GM18951 (cell line): ENCODE results near the gene ABCA4.
"Not testable (repeated sequence)": the region's sequence is repeated elsewhere in the genome, so short reads cannot be mapped to it uniquely, and the experiment has no call there.

Experiments used
- POLR2A ChIP-seq: IDR thresholded peaks from 4 replicates; pipeline ENCODE4 v1.6.1; 2011; ENCODE audit warnings: mild to moderate bottlenecking; ENCODE audit not compliant: insufficient read length, insufficient read depth; ENCODE audit errors: extremely low read depth
- in situ Hi-C: fragments of 300-500 bp; cut with MboI; formaldehyde crosslinking; loops from one replicate; pipeline ENCODE4 v1.12.0; 2022; ENCODE audit warnings: low sequenced_read_pairs, mixed read lengths, inconsistent platforms; ENCODE audit not compliant: unreplicated experiment

The ABCA4 gene

GRCh38 chr1:93961906-93962305 is 159.0 kb downstream of the ABCA4 start:
- no peak for TF ChIP-seq POLR2A
- in situ Hi-C loops = no loop called here

GRCh38 chr1:93961443-93961842 is 159.5 kb downstream of the ABCA4 start:
- in situ Hi-C loops = no loop called here
- no peak for TF ChIP-seq POLR2A

GRCh38 chr1:93960641-93961147 is 160.3 kb downstream of the ABCA4 start:
- no peak for TF ChIP-seq POLR2A
- in situ Hi-C loops = no loop called here

GRCh38 chr1:93959413-93959812 is 161.5 kb downstream of the ABCA4 start:
- in situ Hi-C loops = no loop called here
- no peak for TF ChIP-seq POLR2A

- in situ Hi-C loops = no loop called here
- TF ChIP-seq POLR2A = no peak
Measured at GRCh38 chr1:93958726-93959100, 162.2 kb downstream of the ABCA4 start.

- in situ Hi-C loops = no loop called here
- no peak for TF ChIP-seq POLR2A
Measured at GRCh38 chr1:93958032-93958725, 162.8 kb downstream of the ABCA4 start.

GRCh38 chr1:93955765-93956164 is 165.2 kb downstream of the ABCA4 start:
- in situ Hi-C loops = no loop called here
- no peak for TF ChIP-seq POLR2A

- in situ Hi-C loops = not testable (repeated sequence)
Measured at GRCh38 chr1:93947002-93947686, 173.8 kb downstream of the ABCA4 start.
